NB4 (cell line): ENCODE results near the gene BACE1.

Experiments used
- CTCF ChIP-seq: IDR thresholded peaks from one replicate; pipeline ENCODE4 v1.5.1; 2012; ENCODE audit warnings: low read depth, low read length
- MAX ChIP-seq: IDR thresholded peaks from 2 replicates; pipeline ENCODE4 v1.6.1; 2011; ENCODE audit warnings: low read depth, low read length
- MYC ChIP-seq: IDR thresholded peaks from 2 replicates; pipeline ENCODE4 v1.6.1; 2011; ENCODE audit warnings: low read depth, low read length
- POLR2A ChIP-seq: IDR thresholded peaks from 2 replicates; pipeline ENCODE4 v1.6.1; 2011; ENCODE audit warnings: mild to moderate bottlenecking; ENCODE audit not compliant: insufficient read length; ENCODE audit errors: extremely low read depth

- TF ChIP-seq CTCF, result no peak
- TF ChIP-seq POLR2A, result no peak
- TF ChIP-seq MAX, result no peak
- TF ChIP-seq MYC, result no peak
These were observed 36.2 kb downstream of the BACE1 start for GRCh38 chr11:117279711-117280376.
